Spleen (tissue), 11 donors: ENCODE results near the gene SSPN. TPM values are rescaled to one million over a fixed set of nuclear protein-coding genes. Genes with fewer than 3 reads are reported as not detected.

ENCODE experiments used
- DNase-seq: peaks from one replicate; pipeline ENCODE4 v3.0.0-alpha.2; 2020
- H3K27ac ChIP-seq, 8 donors: fragments of 200-600 bp; sonication (generic) in 7 of 8; 1 replicate in 4 of 8; 2 replicates in 4 of 8; pipeline versions ENCODE4 v1.5.0 to v1.8.0; 2016 to 2021; ENCODE audit warnings: inconsistent platforms in 4 of 8, mild to moderate bottlenecking in 4 of 8, moderate library complexity in 1 of 8
- H3K27me3 ChIP-seq, 7 donors: fragments of 200-600 bp; sonication (generic) in 6 of 7; replicated peaks in 1 of 7; 1 replicate in 4 of 7; 2 replicates in 3 of 7; pipeline versions ENCODE4 v1.5.0 to v1.8.0; 2016 to 2021; ENCODE audit warnings: inconsistent platforms in 3 of 7, mild to moderate bottlenecking in 1 of 7
- H3K36me3 ChIP-seq, 6 donors: fragments of 200-600 bp; sonication (generic) in 5 of 6; 1 replicate in 4 of 6; 2 replicates in 2 of 6; pipeline versions ENCODE4 v1.5.0 to v1.8.0; 2016 to 2021; ENCODE audit warnings: inconsistent platforms in 2 of 6
- H3K4me1 ChIP-seq, 6 donors: fragments of 200-600 bp; sonication (generic) in 5 of 6; 1 replicate in 3 of 6; 2 replicates in 3 of 6; pipeline versions ENCODE4 v1.5.0 to v1.8.0; 2016 to 2021; ENCODE audit warnings: inconsistent platforms in 3 of 6
- H3K4me3 ChIP-seq, 8 donors: fragments of 200-600 bp; sonication (generic) in 7 of 8; 1 replicate in 4 of 8; 2 replicates in 4 of 8; pipeline versions ENCODE4 v1.5.0 to v1.8.0; 2016 to 2021; ENCODE audit warnings: inconsistent platforms in 4 of 8, mild to moderate bottlenecking in 4 of 8, moderate library complexity in 2 of 8
- H3K9me3 ChIP-seq, 8 donors: fragments of 200-600 bp; sonication (generic) in 7 of 8; 1 replicate in 4 of 8; 2 replicates in 4 of 8; pipeline versions ENCODE4 v1.5.0 to v1.8.0; 2016 to 2021; ENCODE audit warnings: inconsistent platforms in 4 of 8
- CTCF ChIP-seq, 11 experiments: fragments of 200-600 bp in 7 of 11; fragments of 450-650 bp in 4 of 11; sonication (generic) in 4 of 11; IDR thresholded peaks in 8 of 11; conservative IDR thresholded peaks in 3 of 11; 1 replicate in 7 of 11; 2 replicates in 4 of 11; pipeline versions ENCODE4 v1.4.0 to v1.8.0; 2016 to 2021; ENCODE audit warnings: antibody characterized with exemption in 11 of 11, inconsistent platforms in 4 of 11, mild to moderate bottlenecking in 1 of 11
- POLR2A ChIP-seq, 3 donors: fragments of 450-650 bp; IDR thresholded peaks; one replicate each; pipeline ENCODE4 v1.5.1; 2017; ENCODE audit warnings: antibody characterized with exemption in 3 of 3, mild to moderate bottlenecking in 1 of 3
- POLR2AphosphoS5 ChIP-seq, 3 donors: sonication (generic); formaldehyde crosslinking; IDR thresholded peaks; one replicate each; pipeline ENCODE4 v1.5.1; 2017; ENCODE audit warnings: antibody characterized with exemption in 3 of 3
- WGBS, 5 donors: extraction: QIAGEN DNeasy Blood & Tissue Kit in 3 of 5; methylation state at CpG; one replicate each; pipeline versions ENCODE4 v1.1.5 to v1.1.7; 2013 to 2018; 5-methylcytosine and 5-hydroxymethylcytosine counted together
- intact Hi-C: fragments of 100-400 bp; cut with DNase I; formaldehyde crosslinking; loops from one replicate; pipeline ENCODE4 v1.15.0; 2023; ENCODE audit warnings: low total_unique reads
- polyA plus RNA-seq, 3 donors: library from polyadenylated mRNA; stranded (reverse); fragments of 200-250 nt; gene quantifications; one replicate each; pipeline ENCODE4 v1.2.1, GENCODE V29; 2013
- total RNA-seq, 7 donors: library from RNA; depleted of rRNA in 3 of 7; stranded (reverse); fragments of >200 nt in 3 of 7; fragmentation: NEBNext Ultra II Directional in 4 of 7; extraction: Animal tissue kit (Norgen Biotek cat#: 25700) in 4 of 7; gene quantifications; one replicate each; pipeline versions ENCODE4 v1.1.0 to v1.2.1, GENCODE V29; 2016 to 2021
- donor health status: healthy with polysubstance abuse.
- donor health status: DM: no; HTN: no; CAD: no; lungs with moderate emphysema.
- donor health status: DM: no; HTN: no; CAD: no.
- donor health status: Bipolar disorder and iron deficiency.
- donor health status: healthy.
- donor health status: DM: no; HTN: no; CAD: no.
- donor health status: DM: yes; HTN: yes; CAD: no.

Gene SSPN
- total and polyA plus RNA-seq, 10 donors, result 2.7 to 46.6 (median 10.6) TPM

- TF ChIP-seq POLR2A (IDR thresholded peaks at IDR 0.05) (no peak), POLR2AphosphoS5 (IDR thresholded peaks at IDR 0.05) (no peak), CTCF (IDR thresholded peaks at IDR 0.05 in 8 of 11, conservative IDR thresholded peaks at IDR 0.05 in 3 of 11) (no peak)
- no peak for DNase-seq
- Histone ChIP-seq H3K36me3 (no peaks in the 10 kb centered on the region), H3K4me3 (no peak overlapping the region), H3K27me3 (peaks cover 0 to 14% (median 0%) of the 10 kb centered on the region in 7 donors), H3K9me3 (no peaks in the 10 kb centered on the region), H3K4me1 (peaks cover 0 to 4% (median 0%) of the 10 kb centered on the region in 6 donors), H3K27ac (no peak overlapping the region)
- intact Hi-C loops, result no loop called here
- WGBS, 5 donors, result 76 to 96% (median 91%) methylated on average over 4 of the region's 4 CpGs
These were observed 44.8 kb downstream of the SSPN start for GRCh38 chr12:26239852-26240815.

GRCh38 chr12:26241080-26241479, 45.7 kb downstream of the SSPN start:
- intact Hi-C loops, result no loop called here
- peaks cover 0 to 14% (median 0%) of the 10 kb centered on the region in 7 donors for H3K27me3 ChIP-seq
- no peak overlapping the region for H3K4me3 ChIP-seq
- no peaks in the 10 kb centered on the region for H3K36me3 ChIP-seq
- no peak overlapping the region for H3K27ac ChIP-seq
- H3K4me1 ChIP-seq, result peaks cover 0 to 4% (median 0%) of the 10 kb centered on the region in 6 donors
- DNase-seq, result no peak
- 64 to 75% (median 72%) methylated on average over 2 of the region's 2 CpGs for WGBS, 5 donors
- TF ChIP-seq POLR2AphosphoS5 (IDR thresholded peaks at IDR 0.05), result no peak
- no peak for TF ChIP-seq CTCF (IDR thresholded peaks at IDR 0.05 in 8 of 11, conservative IDR thresholded peaks at IDR 0.05 in 3 of 11)
- no peak for TF ChIP-seq POLR2A (IDR thresholded peaks at IDR 0.05)
- H3K9me3 ChIP-seq, result no peaks in the 10 kb centered on the region

- Histone ChIP-seq H3K27ac (no peak overlapping the region), H3K4me3 (no peak overlapping the region), H3K36me3 (no peaks in the 10 kb centered on the region), H3K9me3 (no peaks in the 10 kb centered on the region), H3K27me3 (peaks cover 0 to 14% (median 0%) of the 10 kb centered on the region in 7 donors), H3K4me1 (peaks cover 0 to 4% (median 0%) of the 10 kb centered on the region in 6 donors)
- TF ChIP-seq POLR2A (IDR thresholded peaks at IDR 0.05) (no peak), POLR2AphosphoS5 (IDR thresholded peaks at IDR 0.05) (no peak), CTCF (IDR thresholded peaks at IDR 0.05 in 8 of 11, conservative IDR thresholded peaks at IDR 0.05 in 3 of 11) (no peak)
- intact Hi-C loops, result no loop called here
- no peak for DNase-seq
These were observed 47.3 kb downstream of the SSPN start for GRCh38 chr12:26242683-26243082.

- WGBS, 5 donors, result 56 to 80% (median 72%) methylated on average over 9 of the region's 9 CpGs
- peaks cover 0 to 4% (median 0%) of the 10 kb centered on the region in 6 donors for H3K4me1 ChIP-seq
- TF ChIP-seq CTCF (IDR thresholded peaks at IDR 0.05 in 8 of 11, conservative IDR thresholded peaks at IDR 0.05 in 3 of 11) (no peak), POLR2AphosphoS5 (IDR thresholded peaks at IDR 0.05) (no peak), POLR2A (IDR thresholded peaks at IDR 0.05) (no peak)
- peaks cover 0 to 4% (median 1%) of the 10 kb centered on the region in 8 donors for H3K9me3 ChIP-seq
- no peaks in the 10 kb centered on the region for H3K36me3 ChIP-seq
- H3K27me3 ChIP-seq, result peaks cover 0 to 5% (median 0%) of the 10 kb centered on the region in 7 donors
- H3K4me3 ChIP-seq, result no peak overlapping the region
- no peak overlapping the region for H3K27ac ChIP-seq
- DNase-seq, result no peak
- intact Hi-C loops, result no loop called here
These were observed 49.1 kb downstream of the SSPN start for GRCh38 chr12:26244503-26244902.
